ENCODE data around the gene BRD8. TPM values are rescaled to one million over a fixed set of nuclear protein-coding genes. Genes with fewer than 3 reads are reported as not detected.

Gene BRD8
- total RNA-seq, 1 experiment from 2014 or later: 56.1 TPM

DNA sequence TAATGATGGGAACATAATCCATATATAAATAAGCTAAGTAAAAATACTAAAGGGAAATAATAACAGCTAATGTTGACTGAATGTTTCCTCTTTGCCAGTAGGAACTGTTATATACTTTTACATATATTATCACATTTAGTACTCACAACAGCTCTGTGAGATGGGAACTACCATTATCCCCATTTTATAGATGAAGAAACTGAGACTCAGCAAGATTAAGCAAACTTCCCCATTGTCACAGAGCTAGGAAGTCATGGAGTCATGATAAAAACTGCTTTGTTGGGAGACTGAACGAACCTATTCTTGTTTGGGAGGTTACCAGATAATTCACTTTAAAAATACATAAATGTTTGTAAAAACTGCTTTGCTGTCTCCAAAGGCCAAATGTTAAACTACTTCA lies 71.2 kb downstream of the BRD8 start:
- no peak for DNase-seq (ENCODE audit: extremely low read depth, low read depth)

DNA sequence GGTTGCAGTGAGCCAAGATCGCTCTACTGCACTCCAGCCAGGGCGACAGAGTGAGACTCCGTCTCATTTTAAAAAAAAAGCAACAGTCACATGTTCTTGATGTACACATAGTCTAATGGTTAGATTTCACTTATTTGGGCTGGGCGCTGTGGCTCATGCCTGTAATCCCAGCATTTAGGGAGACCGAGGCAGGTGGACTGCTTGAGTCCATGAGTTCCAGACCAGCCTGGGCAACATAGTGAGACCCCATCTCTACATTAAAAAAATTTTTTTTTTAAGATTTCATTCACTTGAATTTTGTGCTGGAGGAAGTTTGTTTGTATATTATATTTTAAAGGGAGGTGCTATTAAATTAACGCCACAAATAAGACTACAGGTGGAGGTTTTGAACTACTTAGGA lies 72.7 kb downstream of the BRD8 start:
- DNase-seq (ENCODE audit: extremely low read depth, low read depth): no peak

DNA sequence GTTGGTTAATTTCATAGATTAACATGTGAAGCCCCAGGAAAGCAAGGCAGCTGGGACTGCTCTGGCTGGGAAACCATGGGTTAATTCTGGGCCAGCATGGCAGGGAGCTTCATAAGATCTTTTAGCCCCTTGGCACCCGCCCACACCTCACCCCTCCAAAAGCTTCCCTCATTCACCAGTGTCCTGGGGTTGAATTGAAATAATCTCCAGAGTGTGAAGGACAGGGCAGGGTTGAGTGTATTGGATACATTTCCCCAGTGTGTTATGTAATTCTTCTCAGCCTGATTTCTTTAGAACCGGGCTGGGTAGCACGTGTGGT lies 75.2 kb downstream of the BRD8 start:
- DNase-seq (ENCODE audit: extremely low read depth, low read depth): no peak

DNA sequence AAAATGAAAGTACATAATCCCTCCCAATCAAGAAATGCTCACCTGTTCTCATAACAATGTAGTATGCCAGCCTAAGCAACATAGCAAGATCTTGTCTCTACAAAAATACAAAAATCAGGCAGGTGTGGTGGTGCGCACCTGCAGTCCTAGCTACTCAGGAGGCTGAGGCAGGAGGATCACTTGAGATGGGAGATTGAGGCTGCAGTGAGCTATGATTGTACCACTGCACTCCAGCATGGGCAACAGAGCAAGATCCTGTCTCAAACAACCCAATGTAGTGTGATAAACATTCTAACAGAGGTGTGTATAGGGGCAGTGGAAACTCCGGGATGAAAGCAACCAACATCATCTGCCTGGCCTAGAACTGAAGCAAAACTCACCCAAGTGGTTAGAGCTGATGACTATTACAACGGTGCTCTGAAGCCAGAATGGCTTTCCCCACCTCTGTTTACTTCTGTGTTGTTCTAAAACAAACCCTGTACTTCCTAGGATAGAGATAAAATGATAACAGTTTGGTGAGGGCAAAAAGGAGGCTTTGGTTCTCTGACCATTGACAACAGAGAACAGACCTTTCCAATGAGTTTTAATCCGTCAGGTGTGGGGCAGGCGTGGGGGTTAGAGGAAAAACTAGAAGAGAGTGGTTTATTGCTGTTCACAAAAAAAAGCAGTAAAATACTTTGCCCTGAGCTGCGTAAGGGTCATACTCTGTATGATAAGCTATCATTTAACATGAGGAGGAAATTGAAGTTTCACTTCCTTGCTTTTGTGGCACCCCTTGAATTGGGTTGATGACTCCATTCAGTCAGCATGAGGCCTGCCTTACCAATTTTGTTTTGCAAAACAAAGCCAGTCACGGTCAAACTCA lies 75.7 kb downstream of the BRD8 start:
- no peak for DNase-seq (ENCODE audit: extremely low read depth, low read depth)

DNA sequence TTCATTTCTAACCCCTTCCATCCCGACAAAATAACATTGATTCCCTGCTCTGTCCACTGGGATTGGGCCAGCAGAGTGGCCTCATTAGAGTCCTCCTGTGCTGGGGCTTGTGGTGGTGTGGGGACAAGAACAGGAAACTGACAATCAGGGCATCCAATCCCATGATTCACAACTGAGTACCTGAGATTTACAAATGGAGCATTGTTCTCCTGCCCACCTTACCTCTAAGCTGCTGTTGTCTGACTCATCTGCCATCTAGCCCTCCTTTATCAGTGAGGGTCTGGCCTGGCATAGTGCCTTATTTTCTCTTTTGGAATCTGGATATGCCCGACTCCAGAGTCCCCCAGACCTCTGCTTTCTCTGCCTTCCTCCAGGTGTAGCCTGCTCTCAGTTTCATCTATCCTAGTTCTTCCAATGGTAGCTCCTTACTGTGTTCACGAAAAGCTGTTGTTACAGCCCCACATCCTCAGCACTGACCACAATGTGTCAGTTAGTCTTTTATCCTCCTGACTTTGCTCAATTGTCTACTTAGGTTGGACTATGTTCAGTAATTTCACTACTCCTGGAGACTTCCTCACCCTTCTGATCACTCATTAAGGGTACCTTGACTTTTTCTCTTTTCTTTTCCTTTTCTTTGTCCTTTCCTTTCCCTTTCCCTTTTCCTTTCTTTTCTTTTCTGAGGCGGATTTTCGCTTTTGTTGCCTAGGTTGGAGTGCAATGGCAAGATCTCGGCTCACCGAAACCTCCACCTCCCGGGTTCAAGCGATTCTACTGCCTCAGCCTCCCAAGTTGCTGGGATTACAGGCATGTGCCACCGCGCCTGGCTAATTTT lies 81.2 kb downstream of the BRD8 start:
- DNase-seq (ENCODE audit: extremely low read depth, low read depth): no peak

DNA sequence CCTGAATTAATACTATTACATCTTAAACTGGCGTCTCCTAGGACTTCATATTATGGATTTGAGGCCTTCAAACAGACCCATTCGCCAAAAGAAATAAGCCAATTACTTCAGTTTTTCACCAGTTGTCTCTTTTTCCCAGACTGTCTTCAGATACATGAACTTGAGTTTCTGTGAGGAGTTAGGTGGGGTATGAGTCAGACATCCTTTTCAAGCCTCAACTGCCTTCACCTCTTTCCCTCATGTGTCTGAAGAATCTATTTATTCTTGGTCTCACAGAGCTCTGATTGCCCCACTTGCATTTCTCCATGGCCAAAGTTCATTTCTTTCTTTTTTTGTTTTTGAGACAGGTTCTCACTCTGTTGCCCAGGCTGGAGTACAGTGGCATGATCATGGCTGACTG lies 82.1 kb downstream of the BRD8 start:
- no peak for DNase-seq (ENCODE audit: extremely low read depth, low read depth)

DNA sequence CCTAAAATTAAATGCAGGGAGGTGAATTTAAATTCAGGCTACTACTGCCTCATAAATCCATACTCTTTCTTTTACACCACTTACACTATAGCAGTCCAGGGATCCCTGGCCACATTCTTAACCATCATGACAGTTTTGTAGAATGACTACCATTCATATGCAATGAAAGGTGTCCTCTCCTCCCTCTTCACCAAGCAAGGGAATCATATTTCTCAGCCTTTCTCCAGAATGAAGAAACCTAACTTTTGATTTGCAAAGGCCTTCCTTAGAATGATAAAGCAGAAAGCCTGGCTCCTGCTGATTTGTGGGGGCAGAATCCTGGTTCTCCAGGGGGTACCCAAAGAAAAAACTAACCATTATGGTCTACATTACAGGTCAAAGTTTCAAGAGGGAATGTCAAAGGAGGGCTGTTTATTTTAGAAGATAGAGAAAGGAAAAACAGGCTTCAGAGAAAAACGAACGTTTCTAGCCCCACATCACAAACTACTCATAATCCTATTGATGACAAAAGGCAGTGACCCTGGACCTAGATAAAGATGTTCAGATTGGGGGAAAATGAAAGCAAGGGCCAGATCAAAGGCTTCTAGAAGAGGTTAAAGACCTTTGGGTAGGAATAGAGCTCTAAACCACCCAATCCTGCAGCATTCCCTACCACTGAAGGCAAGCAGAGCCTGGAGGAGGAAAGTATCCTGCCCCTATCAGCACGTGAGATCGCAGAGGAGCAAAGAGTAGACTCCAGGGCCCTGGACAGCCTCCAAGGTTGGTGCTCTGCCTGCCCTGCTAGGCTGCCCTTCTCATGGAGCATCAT lies 83.1 kb downstream of the BRD8 start:
- DNase-seq (ENCODE audit: extremely low read depth, low read depth): no peak

DNA sequence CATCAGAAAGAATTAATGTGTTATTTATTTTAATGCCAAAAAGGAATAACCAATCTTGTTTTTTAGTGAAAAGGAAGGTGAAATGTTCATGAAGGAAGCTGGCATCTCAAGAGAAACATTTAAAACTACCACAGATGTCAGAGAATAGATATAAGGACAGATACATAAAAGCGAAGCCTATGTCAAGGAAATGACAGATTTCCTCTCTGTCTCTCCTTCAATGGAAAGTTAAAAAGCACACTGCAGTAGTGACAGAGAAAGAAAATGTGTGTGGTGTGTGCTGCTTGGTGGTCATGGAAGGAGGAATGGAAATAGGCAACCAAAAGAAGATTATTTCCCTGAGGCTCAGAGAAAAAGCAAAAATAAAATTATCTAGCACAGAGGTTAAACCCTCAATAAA lies 85.4 kb downstream of the BRD8 start:
- DNase-seq (ENCODE audit: extremely low read depth, low read depth): no peak

DNA sequence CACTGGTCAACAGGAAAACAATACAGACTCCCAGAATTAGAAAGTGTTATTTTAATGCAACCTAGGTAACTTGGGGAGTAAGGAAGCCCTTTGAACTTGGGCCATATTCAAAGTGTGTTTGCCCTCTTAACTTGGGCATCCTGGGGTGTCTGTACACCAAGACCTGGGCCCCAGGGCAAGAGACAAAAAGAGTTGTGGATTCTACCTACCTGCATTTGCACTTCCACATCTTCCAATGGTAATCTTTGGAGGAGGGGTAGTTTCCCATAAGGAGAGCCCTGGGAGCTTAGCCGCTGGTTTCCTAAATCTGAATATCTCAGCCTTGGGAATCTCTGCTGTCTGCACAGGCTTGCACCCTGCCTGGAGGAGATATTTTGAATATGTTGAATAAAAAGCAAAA lies 86.1 kb downstream of the BRD8 start:
- DNase-seq (ENCODE audit: extremely low read depth, low read depth): no peak

DNA sequence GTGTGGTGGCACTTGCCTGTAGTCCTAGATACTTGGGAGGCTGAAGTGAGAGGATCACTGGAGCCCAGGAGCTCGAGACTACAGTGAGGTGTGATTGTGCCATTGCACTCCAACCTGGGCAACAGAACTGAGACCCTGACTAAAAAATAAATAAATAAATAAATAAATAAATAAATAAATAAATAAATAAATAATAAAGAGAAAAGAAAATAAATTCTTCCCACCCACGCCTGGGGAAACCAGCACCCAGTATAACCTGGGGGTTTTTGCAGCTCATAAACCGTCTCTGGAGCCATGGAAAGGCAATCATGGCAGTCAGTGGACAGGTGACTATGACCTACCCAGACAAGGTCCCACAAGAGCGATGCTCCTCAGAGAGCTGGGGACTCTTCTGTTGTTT lies 86.7 kb downstream of the BRD8 start:
- no peak for DNase-seq (ENCODE audit: extremely low read depth, low read depth)

Small RNAs within 50 kb of the gene (small RNA-seq; reads per million reads assigned to genes)
- gene RNU6-460P: 0 to 0.02 reads per million in 2 experiments
- 0 reads per million in 2 experiments for gene RNU6-888P

Other genes starting within 250 kb of the BRD8 start
- gene FAM13B, start 145.6 kb downstream of the BRD8 start, total RNA-seq (2014; rRNA removed; shearing (Covaris generic)): 10.7 and 17.7 TPM in 2 replicates
- gene WNT8A, start 94.6 kb downstream of the BRD8 start, total RNA-seq (2014; rRNA removed; shearing (Covaris generic)): not detected in 2 replicates
- 3.3 and 4.6 TPM in 2 replicates for gene NME5, start 39.2 kb downstream of the BRD8 start, total RNA-seq (2014; rRNA removed; shearing (Covaris generic))
- 35.2 and 40.3 TPM in 2 replicates for gene KIF20A, start 482 bp upstream of the BRD8 start, total RNA-seq (2014; rRNA removed; shearing (Covaris generic))
- gene CDC23, start 34.7 kb upstream of the BRD8 start, total RNA-seq (2014; rRNA removed; shearing (Covaris generic)): 44.4 and 53.1 TPM in 2 replicates
- 0.05 TPM in 1 of 2 replicates, not detected in the other for gene GFRA3, start 96.0 kb upstream of the BRD8 start, total RNA-seq (2014; rRNA removed; shearing (Covaris generic))
- 21.5 and 24.3 TPM in 2 replicates for gene CDC25C, start 153.2 kb upstream of the BRD8 start, total RNA-seq (2014; rRNA removed; shearing (Covaris generic))
- gene FAM53C, start 159.6 kb upstream of the BRD8 start, total RNA-seq (2014; rRNA removed; shearing (Covaris generic)): 18.4 and 18.6 TPM in 2 replicates
- 34.6 and 40.0 TPM in 2 replicates for gene KDM3B, start 174.1 kb upstream of the BRD8 start, total RNA-seq (2014; rRNA removed; shearing (Covaris generic))

Measured in NCI-H460 (cell line).